MM.1S (cell line): ENCODE results near the gene MAB21L4.

Source experiments
- EZH2 ChIP-seq: fragments of 300-600 bp; sonication (generic); optimal IDR thresholded peaks from 2 replicates; pipeline ENCODE3; 2017; ENCODE audit warnings: low read depth, mild to moderate bottlenecking, antibody characterized with exemption, low read length, mixed read lengths
- TF ChIP-seq, protein P1 (sequence below): fragments of 300-600 bp; sonication (generic); IDR thresholded peaks from 2 replicates; pipeline ENCODE4 v1.5.1; 2016; ENCODE audit warnings: antibody characterized with exemption, low read length, mixed read lengths

DNA sequence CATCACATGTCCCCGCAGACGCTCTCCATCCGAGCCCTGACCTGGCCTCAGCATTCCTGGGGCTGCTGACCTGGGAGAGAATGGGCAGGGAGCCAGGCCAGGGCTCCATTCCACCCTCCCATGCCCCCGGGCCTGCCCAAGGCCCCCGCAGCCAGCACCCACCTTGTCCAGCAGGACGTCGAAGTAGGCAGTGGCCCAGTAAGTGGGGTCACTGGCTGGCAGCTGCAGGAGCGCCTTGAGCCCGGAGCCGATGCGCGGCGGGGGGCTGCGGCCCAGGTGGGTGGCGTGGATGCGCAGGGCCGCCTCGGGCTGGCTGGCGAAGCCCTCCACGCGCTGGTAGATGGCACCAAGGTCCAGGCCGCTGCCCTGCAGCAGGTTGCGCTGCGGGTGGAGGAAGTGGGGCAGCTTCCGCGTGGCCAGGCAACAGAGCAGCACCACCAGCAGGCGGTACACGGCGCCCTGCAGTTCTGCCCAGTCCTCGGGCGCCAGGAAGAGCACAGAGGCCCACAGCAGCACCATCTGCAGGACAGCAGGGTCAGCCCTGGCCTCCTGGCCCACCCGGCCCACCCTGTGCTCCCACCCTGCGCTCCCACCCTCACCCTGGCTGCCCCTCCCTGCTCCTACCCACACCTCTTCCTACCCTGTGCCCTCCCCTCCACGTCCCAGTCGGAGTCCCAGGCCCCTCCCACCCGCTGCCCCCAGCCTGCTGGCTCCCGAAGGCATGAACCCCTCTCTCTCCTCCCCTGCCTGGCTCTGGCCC, 7.6 kb downstream of the MAB21L4 start:
- TF ChIP-seq, protein P1, sequence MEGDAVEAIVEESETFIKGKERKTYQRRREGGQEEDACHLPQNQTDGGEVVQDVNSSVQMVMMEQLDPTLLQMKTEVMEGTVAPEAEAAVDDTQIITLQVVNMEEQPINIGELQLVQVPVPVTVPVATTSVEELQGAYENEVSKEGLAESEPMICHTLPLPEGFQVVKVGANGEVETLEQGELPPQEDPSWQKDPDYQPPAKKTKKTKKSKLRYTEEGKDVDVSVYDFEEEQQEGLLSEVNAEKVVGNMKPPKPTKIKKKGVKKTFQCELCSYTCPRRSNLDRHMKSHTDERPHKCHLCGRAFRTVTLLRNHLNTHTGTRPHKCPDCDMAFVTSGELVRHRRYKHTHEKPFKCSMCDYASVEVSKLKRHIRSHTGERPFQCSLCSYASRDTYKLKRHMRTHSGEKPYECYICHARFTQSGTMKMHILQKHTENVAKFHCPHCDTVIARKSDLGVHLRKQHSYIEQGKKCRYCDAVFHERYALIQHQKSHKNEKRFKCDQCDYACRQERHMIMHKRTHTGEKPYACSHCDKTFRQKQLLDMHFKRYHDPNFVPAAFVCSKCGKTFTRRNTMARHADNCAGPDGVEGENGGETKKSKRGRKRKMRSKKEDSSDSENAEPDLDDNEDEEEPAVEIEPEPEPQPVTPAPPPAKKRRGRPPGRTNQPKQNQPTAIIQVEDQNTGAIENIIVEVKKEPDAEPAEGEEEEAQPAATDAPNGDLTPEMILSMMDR: no peak
- no peak for TF ChIP-seq EZH2
